MCF 10A (cell line): Measurements from ENCODE around the gene HAUS7. TPM values are rescaled to one million over a fixed set of nuclear protein-coding genes. Genes with fewer than 3 reads are reported as not detected.
A peak's percentile ranks its signal among the peaks of the same experiment; 100 is the strongest.

Experiments used
- BruUV-seq: library from RNA; stranded (reverse); fragments of 400-500 nt; replicated peaks from 2 replicates; lab custom pipeline; 2021; lab: Mats Ljungman, UMichigan
- CTCF ChIA-PET: fragments of 300-600 bp; sonication (Branson Sonifier 250); formaldehyde crosslinking; extraction: SDS; loops from one replicate; lab custom pipeline; 2021; ENCODE audit warnings: antibody characterized with exemption, inconsistent platforms; lab: Yijun Ruan, JAX
- POLR2A ChIA-PET: fragments of 300-600, 350-650 bp; sonication (Branson Sonifier 250); formaldehyde crosslinking; extraction: SDS; loops from one replicate; lab custom pipeline; 2020; ENCODE audit warnings: antibody characterized with exemption, inconsistent platforms; lab: Yijun Ruan, JAX
- DNase-seq: peaks from one replicate; pipeline ENCODE4 v3.0.0-alpha.2; 2018; ENCODE audit not compliant: unreplicated experiment
- H3K27ac Mint-ChIP-seq: one replicate; pipeline ENCODE4 v1.8.0; 2022; ENCODE audit warnings: mild to moderate bottlenecking, low read depth, mixed read lengths; ENCODE audit not compliant: unreplicated experiment
- H3K27me3 Mint-ChIP-seq: one replicate; pipeline ENCODE4 v1.8.0; 2022; ENCODE audit warnings: mixed read lengths; ENCODE audit not compliant: insufficient read depth, unreplicated experiment
- H3K36me3 Mint-ChIP-seq: one replicate; pipeline ENCODE4 v1.8.0; 2022; ENCODE audit warnings: mild to moderate bottlenecking, moderate library complexity, mixed read lengths; ENCODE audit not compliant: insufficient read depth, unreplicated experiment
- H3K4me1 Mint-ChIP-seq: one replicate; pipeline ENCODE4 v1.8.0; 2022; ENCODE audit warnings: mixed read lengths; ENCODE audit not compliant: insufficient read depth, unreplicated experiment
- H3K4me3 Mint-ChIP-seq: one replicate; pipeline ENCODE4 v1.8.0; 2022; ENCODE audit warnings: mild to moderate bottlenecking, moderate library complexity, mixed read lengths; ENCODE audit not compliant: unreplicated experiment
- H3K9me3 Mint-ChIP-seq: one replicate; pipeline ENCODE4 v1.8.0; 2022; ENCODE audit warnings: mixed read lengths; ENCODE audit not compliant: unreplicated experiment
- intact Hi-C: fragments of 100-400 bp; cut with micrococcal nuclease; formaldehyde crosslinking; loops from 2 replicates; pipeline ENCODE4 v1.14.1; 2022
- total RNA-seq: library from RNA; stranded (reverse); gene quantifications from 2 replicates; pipeline ENCODE4 v1.2.3, GENCODE V29; 2022
- TF ChIP-seq, protein P1 (sequence below): fragments of 200-600 bp; IDR thresholded peaks from one replicate; pipeline ENCODE4 v1.8.0; 2022; ENCODE audit warnings: antibody characterized with exemption, mild to moderate bottlenecking; ENCODE audit not compliant: unreplicated experiment

Gene HAUS7
- total RNA-seq, 1 experiment from 2014 or later, result 19.4 TPM

DNA sequence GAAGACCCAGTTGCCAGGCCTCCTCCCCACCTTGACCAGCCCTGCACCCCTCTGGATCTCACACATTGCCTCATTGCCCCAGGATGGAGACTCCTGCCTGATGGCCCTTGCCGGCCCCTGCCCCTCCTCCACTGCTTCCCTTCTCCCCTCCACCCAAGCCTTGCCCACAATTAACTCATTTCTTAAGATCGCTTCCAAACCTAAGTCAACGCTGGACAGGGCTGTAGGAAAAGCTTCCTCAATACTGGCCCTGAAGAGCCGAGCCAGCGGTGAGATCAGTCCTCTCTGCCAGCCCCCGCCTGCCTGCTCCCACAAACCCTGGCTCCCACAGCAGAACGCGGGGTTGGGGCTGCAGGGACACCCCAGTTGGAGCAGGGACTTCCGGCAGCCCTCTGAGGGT lies 7.5 kb upstream of the HAUS7 start:
- H3K27me3 Mint-ChIP-seq, result no peaks in the 10 kb centered on the region
- H3K9me3 Mint-ChIP-seq, result no peaks in the 10 kb centered on the region
- no peak overlapping the region for H3K4me3 Mint-ChIP-seq
- H3K4me1 Mint-ChIP-seq, result no peaks in the 10 kb centered on the region
- H3K36me3 Mint-ChIP-seq, result no peaks in the 10 kb centered on the region
- no peak overlapping the region for H3K27ac Mint-ChIP-seq
- no TSS peak for BruUV-seq
- TF ChIP-seq, protein P1, sequence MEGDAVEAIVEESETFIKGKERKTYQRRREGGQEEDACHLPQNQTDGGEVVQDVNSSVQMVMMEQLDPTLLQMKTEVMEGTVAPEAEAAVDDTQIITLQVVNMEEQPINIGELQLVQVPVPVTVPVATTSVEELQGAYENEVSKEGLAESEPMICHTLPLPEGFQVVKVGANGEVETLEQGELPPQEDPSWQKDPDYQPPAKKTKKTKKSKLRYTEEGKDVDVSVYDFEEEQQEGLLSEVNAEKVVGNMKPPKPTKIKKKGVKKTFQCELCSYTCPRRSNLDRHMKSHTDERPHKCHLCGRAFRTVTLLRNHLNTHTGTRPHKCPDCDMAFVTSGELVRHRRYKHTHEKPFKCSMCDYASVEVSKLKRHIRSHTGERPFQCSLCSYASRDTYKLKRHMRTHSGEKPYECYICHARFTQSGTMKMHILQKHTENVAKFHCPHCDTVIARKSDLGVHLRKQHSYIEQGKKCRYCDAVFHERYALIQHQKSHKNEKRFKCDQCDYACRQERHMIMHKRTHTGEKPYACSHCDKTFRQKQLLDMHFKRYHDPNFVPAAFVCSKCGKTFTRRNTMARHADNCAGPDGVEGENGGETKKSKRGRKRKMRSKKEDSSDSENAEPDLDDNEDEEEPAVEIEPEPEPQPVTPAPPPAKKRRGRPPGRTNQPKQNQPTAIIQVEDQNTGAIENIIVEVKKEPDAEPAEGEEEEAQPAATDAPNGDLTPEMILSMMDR, result no peak
- DNase-seq, result no peak
- intact Hi-C loops, result no loop called here
- ChIA-PET CTCF (no interaction called here), POLR2A (no interaction called here)

DNA sequence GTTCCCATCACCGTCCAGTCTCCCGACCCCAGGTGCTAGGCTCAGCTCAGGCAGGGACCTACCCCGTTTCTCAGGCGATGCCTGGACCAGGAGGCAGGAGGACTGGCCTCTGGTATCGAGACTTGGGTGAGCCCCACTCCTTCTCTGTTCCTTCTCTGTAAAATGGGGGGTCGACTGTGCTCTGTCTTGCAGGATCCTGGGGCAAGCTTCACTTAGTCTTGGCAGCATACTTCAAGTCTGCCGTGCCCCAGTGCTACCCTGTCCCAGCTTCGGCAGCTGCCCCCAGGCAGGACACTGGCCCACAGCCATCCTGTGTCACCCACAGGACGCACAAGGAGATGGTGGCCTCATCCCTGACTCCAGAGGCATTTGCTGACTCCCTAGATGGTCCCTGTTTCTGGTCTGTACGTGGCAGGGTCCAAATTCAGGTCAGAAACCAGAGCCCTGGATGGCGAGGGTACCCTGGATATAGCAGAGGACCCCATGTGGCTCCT lies 7.0 kb upstream of the HAUS7 start:
- intact Hi-C loops, result no loop called here

DNA sequence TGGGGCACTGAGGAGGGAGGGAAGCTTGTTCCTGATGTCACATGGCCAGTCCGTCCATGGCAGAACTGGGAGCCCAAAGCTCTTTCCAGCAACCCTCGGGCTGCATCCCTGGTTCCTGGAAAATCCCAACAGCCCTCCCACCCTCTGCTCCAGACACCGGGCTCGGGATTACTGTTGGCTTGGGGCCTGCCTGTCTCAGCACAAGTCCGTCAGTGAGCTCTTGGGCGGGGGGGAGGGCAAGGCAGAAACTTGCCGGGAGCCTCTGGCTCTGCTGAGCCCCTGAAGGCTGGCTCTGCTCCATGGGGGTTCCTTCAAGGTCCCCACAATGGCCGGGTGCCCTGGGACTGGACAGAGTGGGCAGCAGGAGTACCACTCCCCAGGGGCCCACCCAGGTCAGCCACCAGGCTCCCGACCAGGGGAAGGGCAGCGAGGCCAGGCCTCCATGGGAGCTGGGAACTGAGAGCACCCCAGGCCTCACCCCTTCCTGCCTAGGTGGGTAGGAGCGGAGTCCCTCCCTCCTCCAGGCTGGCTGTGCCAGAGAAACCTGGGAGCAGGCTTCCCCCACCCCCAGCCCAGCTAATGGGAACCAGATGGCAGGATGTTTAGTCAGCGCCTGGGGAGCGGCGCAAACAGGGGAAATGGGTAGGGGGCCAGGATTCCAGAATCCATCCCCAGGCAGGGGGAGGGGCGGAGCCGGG lies 6.4 kb upstream of the HAUS7 start:
- H3K4me1 Mint-ChIP-seq, result no peaks in the 10 kb centered on the region
- BruUV-seq, result no TSS peak
- DNase-seq, result peak; percentile 16
- H3K36me3 Mint-ChIP-seq, result no peaks in the 10 kb centered on the region
- intact Hi-C loops, result no loop called here
- TF ChIP-seq, protein P1, result no peak
- no peaks in the 10 kb centered on the region for H3K9me3 Mint-ChIP-seq
- H3K4me3 Mint-ChIP-seq, result no peak overlapping the region
- H3K27ac Mint-ChIP-seq, result no peak overlapping the region
- no peaks in the 10 kb centered on the region for H3K27me3 Mint-ChIP-seq
- CTCF ChIA-PET, result no interaction called here
- POLR2A ChIA-PET, result no interaction called here

More for the DNA sequence above, 7.0 kb upstream of the HAUS7 start:
- H3K9me3 Mint-ChIP-seq, result no peaks in the 10 kb centered on the region
- no peak for DNase-seq
- TF ChIP-seq, protein P1, result no peak
- no TSS peak for BruUV-seq
- H3K36me3 Mint-ChIP-seq, result no peaks in the 10 kb centered on the region
- ChIA-PET CTCF (no interaction called here), POLR2A (no interaction called here)
- no peak overlapping the region for H3K4me3 Mint-ChIP-seq
- no peaks in the 10 kb centered on the region for H3K27me3 Mint-ChIP-seq
- H3K27ac Mint-ChIP-seq, result no peak overlapping the region
- H3K4me1 Mint-ChIP-seq, result no peaks in the 10 kb centered on the region

DNA sequence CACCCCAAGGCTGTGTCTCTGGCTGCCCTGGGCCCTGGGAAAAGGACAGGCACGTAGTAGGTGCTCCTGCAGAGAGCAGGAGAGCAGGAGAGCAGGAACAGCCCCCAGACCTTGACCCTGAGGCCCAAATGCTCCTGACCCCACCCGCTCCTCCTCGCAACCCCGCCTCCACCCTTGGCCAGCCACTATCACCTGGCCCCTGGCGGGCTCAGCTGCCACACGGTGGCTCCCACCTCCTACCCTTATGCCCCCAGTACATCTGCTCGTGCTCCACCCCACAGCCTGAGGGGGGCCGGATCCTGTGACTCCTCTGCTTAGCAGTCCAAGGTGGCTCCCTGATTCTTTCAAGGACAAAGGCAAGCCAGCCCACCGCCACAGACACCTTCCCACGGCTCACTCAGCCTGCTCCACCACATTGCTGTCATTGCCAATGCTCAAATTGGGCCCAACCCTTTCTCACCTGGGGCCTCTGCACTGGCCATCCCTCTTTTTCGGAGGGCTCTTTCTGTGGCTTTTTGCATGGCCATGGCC lies 5.4 kb upstream of the HAUS7 start:
- H3K9me3 Mint-ChIP-seq, result no peaks in the 10 kb centered on the region
- intact Hi-C loops, result no loop called here
- no peaks in the 10 kb centered on the region for H3K27me3 Mint-ChIP-seq
- H3K27ac Mint-ChIP-seq, result no peak overlapping the region
- ChIA-PET CTCF (no interaction called here), POLR2A (no interaction called here)
- no peaks in the 10 kb centered on the region for H3K36me3 Mint-ChIP-seq
- no peak for DNase-seq
- no peak overlapping the region for H3K4me3 Mint-ChIP-seq
- H3K4me1 Mint-ChIP-seq, result no peaks in the 10 kb centered on the region
- BruUV-seq, result no TSS peak
- TF ChIP-seq, protein P1, result no peak
